Dermis microvascular lymphatic vessel endothelial cell (primary cell): Measurements from ENCODE around the gene KCNJ10. TPM values are rescaled to one million over a fixed set of nuclear protein-coding genes. Genes with fewer than 3 reads are reported as not detected.

Source experiments
- DNase-seq, 2 donors: peaks; one replicate each; pipeline versions ENCODE4 v3.0.0 to v3.0.0-alpha.2; 2010; ENCODE audit warnings: low read depth in 2 of 2
- total RNA-seq: library from RNA; depleted of rRNA; stranded (reverse); fragments of >200 nt; gene quantifications from 2 replicates; pipeline ENCODE4 v1.2.1, GENCODE V29; 2014

Gene KCNJ10
- total RNA-seq, 1 donor from 2014 or later: not detected

DNA sequence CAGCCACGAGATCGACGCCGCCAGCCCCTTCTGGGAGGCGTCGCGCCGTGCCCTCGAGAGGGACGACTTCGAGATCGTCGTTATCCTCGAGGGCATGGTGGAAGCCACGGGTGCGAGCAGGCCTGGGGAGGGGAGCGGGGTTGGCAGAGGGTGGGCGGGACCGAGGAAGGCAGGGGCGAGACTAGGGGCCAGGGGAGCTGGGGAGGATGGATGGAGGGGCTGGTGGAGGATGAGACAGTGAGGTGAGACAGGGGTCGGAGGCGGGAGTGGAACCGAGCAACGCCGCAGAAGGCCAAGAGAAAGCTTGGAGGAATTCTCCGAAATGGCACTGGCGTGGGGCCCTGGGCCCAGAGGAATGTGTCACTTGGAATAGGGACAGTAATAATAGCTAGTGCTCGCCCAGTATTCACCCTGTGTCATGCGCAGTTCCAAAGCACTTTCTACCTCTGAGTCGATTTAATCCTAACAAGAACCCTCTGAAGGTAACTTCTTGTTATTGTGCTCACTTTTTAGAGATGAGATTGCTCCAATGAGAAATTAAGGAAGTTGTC is 14.9 kb upstream of the KCNJ10 start:
- DNase-seq: no peak

DNA sequence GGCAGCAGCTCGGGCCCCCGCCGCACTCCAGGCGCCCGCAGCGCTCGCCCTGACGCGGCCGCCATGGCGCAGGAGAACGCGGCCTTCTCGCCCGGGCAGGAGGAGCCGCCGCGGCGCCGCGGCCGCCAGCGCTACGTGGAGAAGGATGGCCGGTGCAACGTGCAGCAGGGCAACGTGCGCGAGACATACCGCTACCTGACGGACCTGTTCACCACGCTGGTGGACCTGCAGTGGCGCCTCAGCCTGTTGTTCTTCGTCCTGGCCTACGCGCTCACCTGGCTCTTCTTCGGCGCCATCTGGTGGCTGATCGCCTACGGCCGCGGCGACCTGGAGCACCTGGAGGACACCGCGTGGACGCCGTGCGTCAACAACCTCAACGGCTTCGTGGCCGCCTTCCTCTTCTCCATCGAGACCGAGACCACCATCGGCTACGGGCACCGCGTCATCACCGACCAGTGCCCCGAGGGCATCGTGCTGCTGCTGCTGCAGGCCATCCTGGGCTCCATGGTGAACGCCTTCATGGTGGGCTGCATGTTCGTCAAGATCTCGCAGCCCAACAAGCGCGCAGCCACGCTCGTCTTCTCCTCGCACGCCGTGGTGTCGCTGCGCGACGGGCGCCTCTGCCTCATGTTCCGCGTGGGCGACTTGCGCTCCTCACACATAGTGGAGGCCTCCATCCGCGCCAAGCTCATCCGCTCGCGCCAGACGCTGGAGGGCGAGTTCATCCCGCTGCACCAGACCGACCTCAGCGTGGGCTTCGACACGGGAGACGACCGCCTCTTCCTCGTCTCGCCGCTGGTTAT is 14.2 kb upstream of the KCNJ10 start:
- peak; percentile 20 to 53 for DNase-seq

DNA sequence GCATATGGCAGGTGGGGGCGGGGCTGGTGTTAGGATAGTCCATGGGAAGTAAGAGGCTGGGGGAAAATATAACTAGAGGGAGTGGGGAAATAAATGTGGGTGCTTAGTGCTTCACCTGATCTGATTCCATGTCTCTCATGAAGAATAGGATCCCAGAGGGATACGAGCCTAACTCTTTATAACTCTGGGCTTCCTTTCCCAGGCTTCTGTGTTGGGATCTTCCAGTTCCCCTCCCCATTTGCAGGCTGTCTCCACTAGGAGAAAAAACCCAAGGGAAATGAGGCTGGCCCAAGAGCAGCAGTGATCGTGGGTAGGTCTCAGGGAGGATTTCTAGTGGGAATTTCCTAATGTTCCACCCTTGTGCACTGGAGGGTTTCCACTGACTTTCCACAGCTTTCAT is 13.0 kb upstream of the KCNJ10 start:
- no peak for DNase-seq

DNA sequence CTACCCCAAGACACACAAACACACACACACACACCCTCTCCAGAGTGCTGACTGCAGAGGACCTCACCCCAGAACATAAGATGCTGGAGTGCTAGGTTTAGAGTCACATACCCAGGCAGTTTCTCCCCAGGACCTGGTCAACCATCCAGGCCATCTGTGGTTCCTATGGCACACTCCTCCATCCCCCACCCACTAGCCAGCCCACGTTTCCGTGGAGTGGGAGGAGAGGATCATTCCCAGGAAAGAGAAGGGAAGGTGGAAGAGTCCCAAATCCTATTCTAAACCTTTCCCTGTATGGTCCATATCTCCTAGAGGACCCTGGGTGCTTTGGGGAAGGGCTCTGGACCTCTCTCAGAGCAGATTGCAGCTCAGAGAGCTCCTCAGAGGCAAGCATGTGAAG is 12.5 kb upstream of the KCNJ10 start:
- DNase-seq: no peak

DNA sequence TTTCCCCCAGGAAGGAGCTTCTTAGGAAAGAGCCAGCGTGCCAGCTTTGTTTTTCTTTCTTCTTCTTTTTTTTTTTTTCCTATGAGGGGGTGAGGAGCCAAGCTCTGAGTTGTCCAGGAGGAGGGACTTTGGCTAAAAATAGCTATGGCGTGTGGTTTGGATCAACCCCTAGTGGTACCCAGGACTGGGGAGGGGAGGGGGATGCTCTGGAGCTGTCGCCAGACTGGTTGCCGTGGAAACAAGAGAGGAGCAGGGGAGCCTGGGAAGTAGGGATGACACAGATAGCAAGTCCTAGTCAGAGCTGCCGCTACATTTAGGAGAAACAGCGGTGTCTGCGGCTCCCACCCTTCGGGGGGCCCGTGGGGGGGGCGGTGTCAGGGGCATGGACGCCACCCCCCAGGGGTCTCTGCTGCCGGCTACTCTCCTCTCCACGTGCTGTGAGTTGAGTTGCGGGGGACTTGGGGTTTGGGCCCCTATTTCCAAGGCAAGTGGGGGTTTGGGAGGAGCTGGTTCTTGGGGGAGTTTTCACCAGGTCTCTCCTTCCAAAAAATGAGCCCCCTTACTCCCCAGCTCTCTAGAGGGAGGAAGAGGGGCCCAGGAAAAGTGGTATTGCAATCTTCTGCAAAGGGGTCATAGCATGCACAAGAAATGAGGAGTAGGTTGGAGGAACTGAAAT is 11.4 kb upstream of the KCNJ10 start, which contains the start of gene KCNJ9:
Gene KCNJ9, plus strand, starts transcription at position 278 of the 676 bp plus-strand sequence. CDS start 2,493 bp downstream, outside the sequence.
- no peak for DNase-seq

DNA sequence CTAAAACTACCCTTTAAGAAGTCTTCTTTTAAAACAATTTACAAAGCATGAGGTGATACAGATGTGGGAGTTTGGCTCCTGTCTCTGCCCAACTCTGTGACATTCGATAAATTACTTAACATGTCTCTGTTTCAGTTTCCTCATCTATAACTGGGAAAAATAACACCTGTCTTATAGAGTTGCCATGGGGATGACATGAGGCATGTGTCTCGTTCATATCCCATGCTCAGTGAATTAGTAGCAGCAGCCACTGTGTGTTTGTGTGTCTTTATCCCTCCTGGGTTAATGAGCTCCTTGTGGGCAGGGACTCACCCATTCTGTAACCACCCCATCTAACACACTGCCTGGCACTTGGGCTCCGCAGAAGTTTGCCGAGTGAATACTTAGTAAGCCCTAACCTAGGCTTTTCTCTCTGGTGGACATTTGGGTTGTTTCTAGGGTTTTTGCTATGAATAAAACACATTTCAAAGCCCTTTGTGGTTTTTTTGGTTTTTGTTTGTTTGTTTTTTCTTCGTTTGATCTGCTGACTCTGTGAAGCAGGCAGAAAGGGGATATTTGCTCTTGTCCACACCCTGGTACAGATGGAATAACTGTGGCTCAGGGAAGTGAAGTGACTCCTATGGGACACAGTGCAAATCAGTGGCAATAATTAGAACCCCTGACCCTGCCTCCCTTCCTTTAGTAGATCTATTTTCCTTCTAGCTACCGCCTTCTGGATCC is 10.6 kb upstream of the KCNJ10 start:
- DNase-seq: no peak

DNA sequence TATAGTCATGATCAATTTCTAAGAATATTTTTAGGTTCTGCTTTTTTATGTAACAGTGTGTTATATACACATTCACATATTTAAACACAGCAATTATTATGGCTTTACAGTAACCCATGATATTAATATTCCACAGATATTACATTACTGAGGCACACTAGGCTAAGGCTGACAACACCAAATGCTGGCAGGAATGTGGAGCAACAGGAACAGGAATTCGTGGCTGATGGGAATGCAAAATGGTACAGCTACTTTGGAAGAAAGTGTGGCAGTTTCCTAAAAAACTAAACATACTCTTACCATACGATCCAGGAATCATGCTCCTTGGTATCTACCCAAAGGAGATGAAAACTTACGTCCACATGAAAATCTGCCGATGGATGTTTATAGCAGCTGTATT is 9.5 kb upstream of the KCNJ10 start:
- no peak for DNase-seq

DNA sequence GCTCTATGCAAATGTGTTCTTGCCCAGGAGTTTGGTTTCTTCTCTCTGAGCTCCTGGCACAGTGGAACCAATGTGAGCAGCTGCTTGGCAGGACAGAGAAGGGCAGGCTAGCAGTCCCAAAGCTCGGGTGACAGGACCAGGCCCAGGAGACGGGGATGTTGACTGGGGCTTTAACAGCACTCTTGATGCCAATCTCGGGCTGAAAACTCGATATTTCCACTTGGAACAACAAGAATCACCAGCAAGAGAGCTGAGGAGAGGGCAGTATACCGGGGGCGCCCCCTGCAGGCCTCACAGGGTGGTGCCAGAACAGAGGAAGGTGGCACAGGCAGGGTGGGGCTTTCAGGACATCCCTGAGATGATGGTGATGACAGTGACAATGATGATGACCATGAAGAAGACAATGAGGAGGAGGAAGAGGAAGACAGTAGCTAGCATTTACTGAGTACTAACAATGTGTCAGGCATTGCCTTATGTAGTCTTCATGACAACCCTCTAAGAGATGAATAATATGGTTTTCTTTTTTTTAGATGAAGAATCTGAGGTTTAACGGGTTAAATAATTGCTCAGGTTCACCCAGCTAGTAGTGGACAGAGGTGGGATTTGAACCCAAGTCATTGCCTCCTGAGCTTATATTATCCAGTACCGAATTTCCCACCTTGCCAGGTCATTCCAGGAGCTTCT is 8.7 kb upstream of the KCNJ10 start:
- peak in 1 of 2 donors; percentile 26 for DNase-seq

DNA sequence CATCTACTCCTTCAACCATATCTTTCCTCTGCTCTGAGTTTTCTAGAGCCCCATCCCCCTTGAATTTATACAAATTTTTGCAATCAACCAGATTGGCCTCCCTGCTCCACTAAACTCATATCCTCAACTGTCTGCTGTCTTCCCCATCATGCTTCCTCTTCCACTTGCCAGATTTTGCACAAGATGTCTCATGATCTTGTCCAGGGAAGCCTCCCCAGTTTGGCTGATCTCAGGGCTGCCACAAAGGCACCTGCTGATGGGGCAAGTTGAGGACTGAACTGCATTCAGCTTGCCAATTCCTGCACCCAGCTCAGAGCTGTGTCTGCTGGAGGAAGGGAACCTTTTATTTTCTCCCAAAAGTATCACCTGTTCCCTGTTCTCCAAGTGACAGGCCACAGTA is 7.5 kb upstream of the KCNJ10 start:
- no peak for DNase-seq

DNA sequence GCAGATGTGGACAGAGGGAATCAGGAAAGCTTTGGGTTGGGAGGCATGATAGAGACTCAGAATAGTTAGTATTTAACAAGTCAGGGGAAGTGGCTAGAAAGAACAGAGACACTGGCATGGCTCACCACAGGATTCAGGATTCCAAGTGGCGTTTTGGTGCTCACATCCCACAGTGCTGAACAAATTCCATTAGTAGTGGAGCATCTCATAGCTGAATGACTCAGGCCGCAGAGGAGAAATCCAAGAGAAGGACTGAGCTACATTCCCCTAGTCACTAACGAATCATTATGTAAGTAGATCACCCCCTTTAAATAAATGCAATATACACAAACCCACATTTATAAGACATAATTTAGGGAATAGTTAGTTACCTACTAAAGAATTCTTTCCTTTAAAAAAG is 6.3 kb upstream of the KCNJ10 start:
- DNase-seq: no peak

DNA sequence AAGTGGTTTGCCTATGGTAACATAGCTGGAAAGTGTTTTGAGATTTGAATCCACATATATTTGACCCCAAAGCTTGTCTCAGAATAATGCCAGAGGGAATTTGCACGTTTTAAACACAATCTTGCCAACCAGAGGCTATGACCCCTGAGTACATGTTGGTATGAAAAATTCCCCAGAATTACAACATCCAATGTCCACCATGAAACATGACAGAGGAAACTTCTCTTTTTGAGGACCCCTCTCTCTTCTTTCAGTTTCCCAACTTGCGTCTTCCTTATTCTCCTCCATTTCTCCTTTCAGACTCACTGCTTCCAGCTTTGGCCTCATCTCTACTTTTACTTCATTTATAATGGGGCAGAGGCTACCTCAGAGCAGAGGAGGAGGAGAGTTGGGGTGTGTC is 5.9 kb upstream of the KCNJ10 start:
- no peak for DNase-seq

DNA sequence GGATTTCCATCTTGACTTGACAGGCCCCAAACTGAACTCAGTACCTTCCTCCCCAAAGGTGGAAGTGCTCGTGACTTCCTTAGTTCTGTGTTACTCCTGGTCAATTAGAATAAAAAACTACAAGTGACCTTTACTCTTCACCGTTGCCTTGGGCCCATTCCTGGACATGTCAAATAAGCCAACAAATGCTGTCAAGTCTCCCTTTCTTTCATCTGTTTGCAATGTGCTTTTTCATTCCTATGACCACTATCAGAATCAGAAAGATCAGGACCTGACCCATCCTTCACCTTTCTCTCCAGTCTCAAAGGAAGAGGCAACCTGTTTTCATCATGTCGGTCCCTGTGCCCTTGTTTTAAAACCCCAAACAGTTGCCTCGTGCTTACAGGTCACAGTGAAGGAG is 4.9 kb upstream of the KCNJ10 start:
- DNase-seq: no peak

DNA sequence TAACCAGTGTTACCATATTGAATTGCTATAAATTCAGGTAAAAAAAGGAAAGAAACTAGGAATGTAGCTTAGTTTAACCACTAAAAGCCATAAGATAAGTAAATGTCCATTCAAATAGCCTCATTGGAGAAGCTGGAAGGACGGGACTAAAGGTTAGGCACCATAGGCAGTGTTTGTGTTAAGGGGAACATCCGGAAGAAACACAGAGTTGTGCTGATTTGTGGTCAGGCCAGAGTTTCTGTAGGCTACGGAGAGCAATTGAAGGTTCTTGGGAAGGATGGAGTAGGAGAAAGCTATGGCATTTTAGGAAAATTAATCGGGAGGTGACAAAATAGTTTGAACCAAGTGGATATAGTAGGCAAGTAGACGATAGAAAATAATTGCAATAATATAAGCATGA is 1.3 kb upstream of the KCNJ10 start:
- DNase-seq: no peak

DNA sequence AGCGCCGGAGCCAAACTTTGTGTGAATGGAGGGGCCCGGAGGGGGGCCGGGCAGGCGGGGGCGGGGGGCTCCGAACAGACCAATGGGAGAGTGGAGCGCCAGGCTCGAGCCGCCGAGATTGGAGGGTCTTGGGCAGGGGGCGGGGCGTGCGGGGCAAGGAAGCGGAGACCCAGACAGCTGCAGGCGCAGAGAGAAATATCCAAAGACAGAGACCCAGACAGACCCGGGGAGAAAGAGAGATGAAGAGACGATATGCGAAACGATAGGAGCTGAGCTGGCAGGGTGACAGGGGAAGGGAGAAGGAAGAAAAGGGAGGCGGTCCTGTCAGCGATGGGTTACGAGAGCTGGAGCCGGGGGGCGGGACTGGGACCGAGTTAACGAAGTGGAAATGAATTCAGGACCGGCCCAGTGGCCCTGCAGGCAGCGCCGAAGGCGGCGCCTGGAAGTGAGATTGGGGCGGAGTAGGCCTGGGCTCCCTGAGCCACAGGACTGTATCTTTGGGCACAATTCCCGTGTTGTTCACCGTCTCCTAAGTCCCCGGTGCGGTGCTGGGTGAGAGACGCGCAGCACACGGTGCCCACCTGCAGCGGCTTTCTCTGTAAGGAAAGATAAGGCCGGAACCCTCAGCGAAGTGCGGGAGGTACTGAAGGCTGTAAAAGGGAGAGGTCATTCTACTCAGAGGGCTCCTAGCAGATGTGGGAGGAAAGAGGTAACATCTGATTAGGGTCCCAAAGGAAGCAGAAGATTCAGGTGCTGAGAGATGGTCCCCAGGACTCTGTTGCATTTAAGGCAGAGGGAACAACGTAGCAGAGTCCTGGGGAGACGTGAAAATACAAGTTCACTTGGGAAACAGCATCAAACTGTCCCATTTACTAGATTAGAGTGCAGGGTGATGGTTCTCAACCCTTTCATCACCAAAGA is 543 bp upstream of the KCNJ10 start:
- peak in 1 of 2 donors; percentile 61 for DNase-seq

DNA sequence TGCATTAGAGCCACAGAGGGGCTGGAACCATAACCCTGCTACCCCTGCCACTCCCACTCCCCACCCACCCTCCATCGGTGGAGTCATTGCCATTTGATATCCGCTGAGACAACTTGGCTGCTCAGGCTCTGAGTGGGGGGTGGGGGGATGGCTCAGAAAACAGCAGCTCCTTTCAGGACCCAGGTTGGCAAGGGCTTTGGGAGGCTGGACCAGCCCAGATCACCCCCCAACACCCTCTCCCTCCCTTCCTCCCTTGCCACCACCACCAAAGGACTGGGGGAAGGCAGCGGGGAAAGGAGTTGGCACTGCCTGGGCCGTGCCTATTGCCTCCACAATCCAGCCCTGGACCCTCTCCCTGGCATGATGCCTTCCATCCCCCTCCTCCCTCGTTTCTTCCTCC is 1.7 kb downstream of the KCNJ10 start:
- no peak for DNase-seq

DNA sequence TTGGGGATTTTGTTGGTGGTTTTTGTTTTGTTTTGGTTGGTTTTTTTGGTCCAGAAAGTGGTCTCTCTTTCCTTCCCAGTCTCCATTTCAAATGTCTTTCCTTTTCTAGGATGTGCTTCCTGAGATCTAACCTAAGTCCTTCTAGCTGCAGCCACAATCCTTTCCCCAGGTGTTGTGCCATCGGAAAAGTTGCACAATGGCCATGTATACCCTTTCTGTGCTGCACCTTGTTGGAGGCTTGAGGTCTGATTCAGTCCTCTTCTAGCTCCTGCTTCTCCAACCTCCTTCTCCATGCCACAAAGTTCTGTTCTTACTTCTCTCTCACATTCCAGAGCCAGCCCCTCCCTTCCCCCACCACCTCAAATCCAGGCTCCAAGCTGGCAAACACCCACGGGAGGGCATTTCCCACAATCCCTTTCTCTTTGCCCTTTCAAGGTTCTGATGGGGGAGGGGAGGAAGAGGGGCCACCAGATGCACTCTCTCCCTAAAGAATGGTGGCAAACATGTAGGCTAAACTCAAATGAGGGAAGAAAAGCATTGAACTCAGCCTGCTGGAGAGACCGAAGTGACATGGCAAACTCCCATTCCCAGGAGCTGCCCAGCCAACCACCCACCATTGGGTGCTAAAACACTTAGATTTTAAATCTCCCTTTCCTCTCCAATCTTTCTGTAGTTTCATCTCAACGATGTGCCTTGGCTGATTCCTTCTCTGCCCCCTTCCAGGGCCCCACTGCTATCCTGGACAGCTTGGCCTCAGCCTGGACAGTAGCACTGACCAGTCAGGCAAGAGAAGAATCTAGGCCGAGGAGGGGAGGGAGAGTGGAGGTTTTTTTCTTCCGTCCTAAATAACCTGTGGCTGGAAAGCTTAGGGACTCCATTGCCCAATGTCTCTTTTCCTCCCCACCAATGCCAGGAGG is 2.9 kb downstream of the KCNJ10 start:
- no peak for DNase-seq

DNA sequence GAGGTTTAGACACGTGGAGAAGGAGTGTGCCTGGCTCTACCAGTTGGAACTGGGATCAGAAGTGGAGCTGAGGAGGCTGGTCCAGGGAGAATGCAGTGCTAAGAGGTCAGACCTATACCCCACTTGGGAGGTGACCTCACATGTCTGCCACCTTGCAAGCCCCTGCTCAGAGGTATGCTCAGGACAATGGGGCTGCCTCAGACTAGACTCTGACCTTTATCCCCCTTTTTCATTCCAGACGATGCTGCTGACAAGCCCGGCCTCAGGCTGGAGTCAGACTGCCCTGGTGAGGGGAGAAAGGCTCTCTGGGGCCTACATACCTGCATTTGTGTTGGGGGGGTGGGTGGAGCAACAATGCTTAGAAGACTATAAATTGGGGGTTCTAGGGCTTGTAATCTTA is 5.2 kb downstream of the KCNJ10 start:
- no peak for DNase-seq

DNA sequence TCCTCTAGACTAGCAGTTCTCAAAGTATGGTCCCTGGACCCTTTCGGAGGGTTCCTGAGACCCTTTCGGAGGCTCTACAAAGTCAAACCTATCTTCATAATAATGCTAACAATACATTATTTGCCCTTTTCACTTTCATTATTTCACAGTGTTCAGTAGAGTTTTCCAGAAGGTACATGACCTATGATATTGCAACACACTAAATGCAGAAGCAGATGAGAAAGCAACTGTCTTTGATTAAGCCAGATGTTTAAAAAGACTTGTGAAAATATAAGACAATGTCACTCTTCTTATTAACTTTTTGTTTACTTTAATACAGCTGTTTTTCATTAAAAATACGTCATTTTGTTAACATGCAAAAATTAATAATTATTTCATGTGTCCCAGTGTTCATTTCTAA is 5.8 kb downstream of the KCNJ10 start:
- no peak for DNase-seq

DNA sequence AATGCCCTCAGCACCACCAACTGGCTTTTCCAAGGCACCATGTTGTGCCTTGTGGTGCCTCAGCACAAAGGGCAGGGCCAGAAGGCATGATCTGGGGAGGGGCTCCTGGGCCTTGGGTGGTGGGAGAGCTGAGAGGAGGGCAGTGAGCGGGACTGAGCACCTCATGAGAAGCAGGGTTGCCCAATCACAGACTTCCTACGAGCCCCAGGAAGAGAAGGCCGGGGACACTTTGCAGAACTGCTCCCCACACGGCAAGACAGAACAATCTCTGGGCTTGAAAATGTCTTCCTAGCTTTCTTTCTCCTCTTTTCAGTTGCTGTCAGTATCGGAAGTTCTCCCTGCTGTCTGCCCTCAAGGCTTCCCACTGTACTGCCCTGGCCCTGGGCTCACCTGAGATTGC is 6.8 kb downstream of the KCNJ10 start:
- DNase-seq: no peak

DNA sequence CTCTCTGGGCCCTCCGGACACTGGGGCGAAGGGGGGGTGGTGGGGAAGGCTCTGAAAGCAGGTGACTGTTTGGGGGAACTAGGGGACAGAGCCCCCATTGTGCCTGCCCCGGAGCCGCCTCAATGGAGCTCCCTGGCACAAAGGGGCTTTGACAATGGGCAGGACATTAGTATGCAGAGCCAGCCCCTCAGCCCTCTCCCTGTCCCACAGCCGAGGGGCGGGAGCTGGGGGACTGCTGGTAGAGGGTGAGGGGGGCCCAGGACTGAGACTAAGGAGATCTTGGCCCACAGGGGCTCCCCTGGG is 7.8 kb downstream of the KCNJ10 start:
- DNase-seq: no peak
